Activated CD4-positive, alpha-beta T cell treated with anti-CD3 and anti-CD28 coated beads for 36 hours (primary cell): ENCODE data around the gene ADCK1. TPM values are rescaled to one million over a fixed set of nuclear protein-coding genes. Genes with fewer than 3 reads are reported as not detected.
"Not testable (repeated sequence)": the region's sequence is repeated elsewhere in the genome, so short reads cannot be mapped to it uniquely, and the experiment has no call there.

Experiments used
- ATAC-seq: fragments of 200-7000 bp; cut with Tn5 transposase; one replicate; pipeline ENCODE4 v1.10.0; 2021; ENCODE audit warnings: mild to moderate bottlenecking, moderate library complexity
- CTCF ChIA-PET: fragments of 350-600 bp; sonication (Branson Sonifier 250); formaldehyde crosslinking; loops from one replicate; lab custom pipeline; 2021; ENCODE audit warnings: antibody characterized with exemption; lab: Charles Lee
- POLR2A ChIA-PET: fragments of 350-600 bp; sonication (Branson Sonifier 250); formaldehyde crosslinking; loops from one replicate; lab custom pipeline; 2021; ENCODE audit warnings: antibody characterized with exemption, inconsistent platforms; lab: Charles Lee
- DNase-seq: peaks from one replicate; pipeline ENCODE4 v3.0.0-alpha.2; 2020
- H3K27ac Mint-ChIP-seq: one replicate; pipeline ENCODE4 v1.8.0; 2021; ENCODE audit warnings: mixed read lengths
- H3K27me3 Mint-ChIP-seq: one replicate; pipeline ENCODE4 v1.8.0; 2021; ENCODE audit warnings: mixed read lengths
- H3K36me3 Mint-ChIP-seq: one replicate; pipeline ENCODE4 v1.8.0; 2021; ENCODE audit warnings: low read depth, mixed read lengths
- H3K4me1 Mint-ChIP-seq: one replicate; pipeline ENCODE4 v1.8.0; 2021; ENCODE audit warnings: mixed read lengths
- H3K4me3 Mint-ChIP-seq: one replicate; pipeline ENCODE4 v1.8.0; 2021; ENCODE audit warnings: mild to moderate bottlenecking, moderate library complexity, mixed read lengths
- H3K9me3 Mint-ChIP-seq: one replicate; pipeline ENCODE4 v1.8.0; 2021; ENCODE audit warnings: low read depth, mixed read lengths
- intact Hi-C, 2 experiments: fragments of 100-400 bp; cut with DNase I in 1 of 2; cut with micrococcal nuclease in 1 of 2; formaldehyde crosslinking; loops; one replicate each; pipeline versions ENCODE4 v1.14.2 to v1.15.1; 2022 to 2024; cut with DNase I, micrococcal nuclease
- total RNA-seq, 2 experiments: library from RNA; stranded (reverse); gene quantifications; one replicate each; pipeline ENCODE4 v1.2.3, GENCODE V29; 2021

The ADCK1 gene
- total RNA-seq, 2 experiments from 2014 or later, result 4.6 to 4.9 TPM

DNA sequence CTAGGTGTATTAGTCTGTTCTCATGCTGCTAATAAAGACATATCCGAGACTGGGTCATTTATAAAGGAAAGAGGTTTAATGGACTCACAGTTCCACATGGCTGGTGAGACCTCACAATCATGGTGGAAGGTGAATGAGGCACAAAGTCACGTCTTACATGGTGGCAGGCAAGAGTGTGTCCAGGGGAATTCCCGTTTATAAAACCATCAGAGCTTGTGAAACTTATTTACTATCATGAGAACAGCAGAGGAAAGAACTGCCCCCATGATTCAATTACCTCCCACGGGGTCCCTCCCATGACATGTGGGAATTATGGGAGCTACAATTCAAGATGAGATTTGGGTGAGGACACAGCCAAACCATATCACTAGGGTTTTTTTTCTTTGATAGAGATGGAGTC, 25.9 kb upstream of the ADCK1 start:
- POLR2A ChIA-PET, intact Hi-C loops, H3K27ac Mint-ChIP-seq, H3K4me1 Mint-ChIP-seq, H3K9me3 Mint-ChIP-seq, CTCF ChIA-PET, H3K4me3 Mint-ChIP-seq, H3K27me3 Mint-ChIP-seq, ATAC-seq, H3K36me3 Mint-ChIP-seq: not testable (repeated sequence)
- DNase-seq, result peak; percentile 10

GRCh38 chr14:77782202-77782601, 17.7 kb upstream of the ADCK1 start:
- H3K36me3 Mint-ChIP-seq, result no peaks in the 10 kb centered on the region

GRCh38 chr14:77786148-77786547, 13.8 kb upstream of the ADCK1 start:
- Mint-ChIP-seq H3K4me1 (no peaks in the 10 kb centered on the region), H3K4me3 (no peak overlapping the region), H3K27ac (no peak overlapping the region), H3K27me3 (no peaks in the 10 kb centered on the region), H3K36me3 (no peaks in the 10 kb centered on the region), H3K9me3 (no peaks in the 10 kb centered on the region)
- CTCF ChIA-PET, result no interaction called here
- no peak for ATAC-seq
- intact Hi-C loops, result no loop called here
- no peak for DNase-seq
- POLR2A ChIA-PET, result no interaction called here

More at GRCh38 chr14:77782202-77782601, 17.7 kb upstream of the ADCK1 start:
- CTCF ChIA-PET, result interaction anchor here (0.7 kb wide), 1 partner anchor 778 kb away, joined by 3 read pairs; no protein-coding TSS in a partner anchor
- DNase-seq, result no peak
- Mint-ChIP-seq H3K4me1 (no peaks in the 10 kb centered on the region), H3K27ac (no peak overlapping the region), H3K4me3 (no peak overlapping the region), H3K9me3 (no peaks in the 10 kb centered on the region), H3K27me3 (no peaks in the 10 kb centered on the region)
- ATAC-seq, result peak; percentile 39
- intact Hi-C loops, result no loop called here
- POLR2A ChIA-PET, result interaction anchor here (0.8 kb wide), 1 partner anchor 8 kb away, joined by 4 read pairs; no protein-coding TSS in a partner anchor

DNA sequence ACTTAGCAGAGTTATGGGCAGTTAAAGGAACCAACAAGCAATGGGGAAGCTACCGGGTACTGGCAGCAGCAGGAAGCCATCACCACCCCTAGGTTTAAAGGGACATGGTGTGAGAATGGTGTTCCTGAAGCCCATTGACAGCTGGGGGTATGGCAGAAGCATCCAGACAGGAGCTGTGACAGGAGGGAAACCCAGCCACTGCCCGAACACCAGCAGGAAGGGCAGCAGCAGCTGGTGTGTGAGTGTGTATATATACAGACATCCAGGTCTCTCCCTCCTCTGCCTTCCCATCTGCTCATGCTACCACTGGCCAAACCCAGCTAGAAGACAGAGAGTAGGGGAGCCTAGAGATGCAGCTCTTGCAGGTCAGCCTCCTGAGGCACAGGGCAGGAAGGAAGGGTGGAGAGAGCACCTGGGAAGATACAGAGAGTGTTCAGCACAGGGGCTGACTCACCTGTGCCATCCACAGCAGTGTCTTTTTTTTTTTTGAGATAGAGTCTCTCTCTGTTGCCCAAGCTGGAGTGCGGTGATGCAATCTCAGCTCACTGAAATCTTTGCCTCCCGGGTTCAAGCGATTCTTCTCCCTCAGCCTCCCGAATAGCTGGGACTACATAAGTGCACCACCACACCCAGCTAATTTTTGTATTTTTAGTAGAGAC, 9.2 kb upstream of the ADCK1 start:
- no peak overlapping the region for H3K27ac Mint-ChIP-seq
- ATAC-seq (peak; percentile 47), DNase-seq (no peak)
- no peaks in the 10 kb centered on the region for H3K9me3 Mint-ChIP-seq
- no peak overlapping the region for H3K4me3 Mint-ChIP-seq
- intact Hi-C loops, result no loop called here
- H3K4me1 Mint-ChIP-seq, result no peaks in the 10 kb centered on the region
- H3K27me3 Mint-ChIP-seq, result peaks cover 2% of the 10 kb centered on the region
- H3K36me3 Mint-ChIP-seq, result no peaks in the 10 kb centered on the region
- CTCF ChIA-PET, result interaction anchor here (0.9 to 1.1 kb wide), 2 partner anchors 32 to 69 kb away, joined by 3 read pairs; no protein-coding TSS in a partner anchor
- POLR2A ChIA-PET, result interaction anchor here (0.5 to 0.6 kb wide), 2 partner anchors 9 to 367 kb away, joined by 3 to 4 read pairs; no protein-coding TSS in a partner anchor

DNA sequence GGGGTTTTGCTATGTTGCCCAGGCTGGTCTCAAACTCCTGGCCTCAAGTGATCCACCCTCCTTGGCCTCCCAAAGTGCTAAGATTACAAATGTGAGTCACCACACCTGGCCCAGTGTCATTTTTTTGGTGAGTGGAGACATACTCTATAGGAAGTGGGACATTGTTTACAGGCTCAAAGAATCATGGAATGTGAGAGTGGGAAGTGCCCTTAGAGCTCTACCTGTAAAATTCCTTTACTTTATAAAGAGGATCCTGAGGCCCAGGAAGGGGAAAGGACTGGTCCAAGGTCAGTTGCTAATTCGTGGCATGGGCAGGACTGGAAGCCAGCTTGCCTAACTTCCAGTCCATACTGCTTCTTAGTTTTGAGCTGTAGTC, 8.7 kb upstream of the ADCK1 start:
- POLR2A ChIA-PET, result no interaction called here
- ATAC-seq, result no peak
- no peaks in the 10 kb centered on the region for H3K9me3 Mint-ChIP-seq

GRCh38 chr14:77793255-77793654, 6.7 kb upstream of the ADCK1 start:
- ATAC-seq, result not testable (repeated sequence)

More for the DNA sequence above, 8.7 kb upstream of the ADCK1 start:
- Mint-ChIP-seq H3K4me3 (no peak overlapping the region), H3K36me3 (no peaks in the 10 kb centered on the region), H3K27ac (no peak overlapping the region), H3K27me3 (peaks cover 2% of the 10 kb centered on the region), H3K4me1 (no peaks in the 10 kb centered on the region)
- intact Hi-C loops, result no loop called here
- CTCF ChIA-PET, result interaction anchor here (0.7 to 1.1 kb wide), 2 partner anchors 68 to 142 kb away, joined by 3 to 4 read pairs; no protein-coding TSS in a partner anchor
- DNase-seq, result no peak

GRCh38 chr14:77794357-77794756, 5.6 kb upstream of the ADCK1 start:
- POLR2A ChIA-PET, result no interaction called here
- no peak for ATAC-seq
- H3K4me3 Mint-ChIP-seq, result no peak overlapping the region
- H3K9me3 Mint-ChIP-seq, result no peaks in the 10 kb centered on the region
- no peak for DNase-seq
- H3K4me1 Mint-ChIP-seq, result no peaks in the 10 kb centered on the region
- intact Hi-C loops, result no loop called here
- no peak overlapping the region for H3K27ac Mint-ChIP-seq
- CTCF ChIA-PET, result no interaction called here
- H3K36me3 Mint-ChIP-seq, result no peaks in the 10 kb centered on the region
- H3K27me3 Mint-ChIP-seq, result peaks cover 2% of the 10 kb centered on the region

More at GRCh38 chr14:77793255-77793654, 6.7 kb upstream of the ADCK1 start:
- intact Hi-C loops, POLR2A ChIA-PET, H3K4me3 Mint-ChIP-seq, H3K27ac Mint-ChIP-seq, H3K9me3 Mint-ChIP-seq, DNase-seq, CTCF ChIA-PET, H3K4me1 Mint-ChIP-seq, H3K27me3 Mint-ChIP-seq, H3K36me3 Mint-ChIP-seq: not testable (repeated sequence)

GRCh38 chr14:77799456-77799855, 453 bp upstream of the ADCK1 start:
- Mint-ChIP-seq H3K4me1 (peaks cover 11% of the 10 kb centered on the region), H3K27ac (peak overlapping the region; percentile 84), H3K4me3 (peak overlapping the region; percentile 83)
- intact Hi-C loops, DNase-seq, H3K36me3 Mint-ChIP-seq, H3K27me3 Mint-ChIP-seq, ATAC-seq, H3K9me3 Mint-ChIP-seq: not testable (repeated sequence)
- POLR2A ChIA-PET, result interaction anchor here (0.6 to 1.1 kb wide), 3 partner anchors 10 to 423 kb away, joined by 4 to 7 read pairs (median 5); partner anchors contain the start of genes SAMD15 and TMED8
- CTCF ChIA-PET, result interaction anchor here (0.6 to 1.3 kb wide), 4 partner anchors 17 to 1072 kb away, joined by 3 to 4 read pairs (median 4); no protein-coding TSS in a partner anchor

- no peaks in the 10 kb centered on the region for H3K9me3 Mint-ChIP-seq
- ChIA-PET POLR2A (no interaction called here), CTCF (interaction anchor here (1.3 kb wide), 1 partner anchor 16 kb away, joined by 4 read pairs; no protein-coding TSS in a partner anchor)
- H3K27ac Mint-ChIP-seq, result peak overlapping the region; percentile 87
- ATAC-seq, result no peak
- H3K27me3 Mint-ChIP-seq, result no peaks in the 10 kb centered on the region
- intact Hi-C loops, result loop anchor here (1.0 to 2.0 kb wide), 8 partner anchors 40 to 703 kb away; partner anchors contain the start of genes ALKBH1 (in 2 of the 2), SLIRP (in 2 of the 2), SNW1 (in 2 of the 2) and AHSA1 (in 1 of the 2)
- peak overlapping the region; percentile 83 for H3K4me3 Mint-ChIP-seq
- DNase-seq, result no peak
- H3K36me3 Mint-ChIP-seq, result no peaks in the 10 kb centered on the region
- H3K4me1 Mint-ChIP-seq, result peaks cover 11% of the 10 kb centered on the region
These were observed 905 bp downstream of the ADCK1 start for GRCh38 chr14:77800814-77801213.

DNA sequence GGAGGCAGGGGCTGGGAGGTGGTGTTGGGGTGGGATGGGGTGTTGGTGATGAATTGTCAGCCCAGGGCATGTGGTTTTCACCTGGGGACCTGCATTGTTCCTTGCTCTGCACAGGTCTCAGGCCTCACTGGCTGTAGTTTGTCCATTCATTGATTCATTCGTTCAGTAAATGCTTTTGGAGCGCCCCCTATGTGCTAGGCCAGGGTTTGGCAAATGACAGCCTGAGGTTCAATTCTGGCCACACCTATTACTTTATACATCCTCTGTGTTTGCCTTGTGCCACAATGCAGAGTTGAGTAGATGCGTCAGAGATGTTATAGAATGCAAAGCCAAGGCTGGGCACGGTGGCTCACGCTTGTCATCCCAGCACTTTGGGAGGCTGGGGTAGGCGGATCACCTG, 4.7 kb downstream of the ADCK1 start:
- ChIA-PET POLR2A (no interaction called here), CTCF (no interaction called here)
- Mint-ChIP-seq H3K4me3 (no peak overlapping the region), H3K36me3 (no peaks in the 10 kb centered on the region), H3K27ac (no peak overlapping the region), H3K9me3 (no peaks in the 10 kb centered on the region), H3K4me1 (peaks cover 9% of the 10 kb centered on the region), H3K27me3 (no peaks in the 10 kb centered on the region)
- intact Hi-C loops, result no loop called here
- ATAC-seq (no peak), DNase-seq (peak; percentile 71)

- Mint-ChIP-seq H3K4me1 (peaks cover 3% of the 10 kb centered on the region), H3K4me3 (no peak overlapping the region), H3K9me3 (no peaks in the 10 kb centered on the region), H3K27ac (no peak overlapping the region), H3K36me3 (no peaks in the 10 kb centered on the region), H3K27me3 (no peaks in the 10 kb centered on the region)
- ChIA-PET POLR2A (no interaction called here), CTCF (no interaction called here)
- DNase-seq, result no peak
- intact Hi-C loops, result no loop called here
- no peak for ATAC-seq
These were observed 5.8 kb downstream of the ADCK1 start for GRCh38 chr14:77805706-77806105.

GRCh38 chr14:77808250-77808649, 8.3 kb downstream of the ADCK1 start:
- intact Hi-C loops, result no loop called here
- no peak overlapping the region for H3K4me3 Mint-ChIP-seq
- ChIA-PET POLR2A (no interaction called here), CTCF (no interaction called here)
- no peak for ATAC-seq
- H3K4me1 Mint-ChIP-seq, result peaks cover 9% of the 10 kb centered on the region
- H3K27ac Mint-ChIP-seq, result no peak overlapping the region
- no peaks in the 10 kb centered on the region for H3K36me3 Mint-ChIP-seq
- H3K9me3 Mint-ChIP-seq, result no peaks in the 10 kb centered on the region
- DNase-seq, result no peak
- H3K27me3 Mint-ChIP-seq, result no peaks in the 10 kb centered on the region
